Suppressor macrophage treated with lipopolysaccharide for 1 hour (primary cell): Measurements from ENCODE around the gene CGB2.
"Not testable (repeated sequence)": the region's sequence is repeated elsewhere in the genome, so short reads cannot be mapped to it uniquely, and the experiment has no call there.

Experiments
- DNase-seq, 3 donors: peaks; one replicate each; pipeline ENCODE4 v3.0.0-alpha.2; 2020 to 2022

The CGB2 gene

GRCh38 chr19:49011194-49011593 lies 20.5 kb upstream of the CGB2 start:
- DNase-seq: no peak

GRCh38 chr19:49014123-49014869 lies 17.4 kb upstream of the CGB2 start:
- DNase-seq: no peak

- DNase-seq: no peak
Measured at GRCh38 chr19:49014870-49015255, 16.8 kb upstream of the CGB2 start.

GRCh38 chr19:49016067-49016839 lies 15.4 kb upstream of the CGB2 start:
- no peak for DNase-seq

GRCh38 chr19:49017041-49017665 lies 14.5 kb upstream of the CGB2 start, which contains the start of gene LHB:
Gene LHB, minus strand, starts transcription at chr19:49017091. Its CDS starts 10 bp downstream, at chr19:49017081.
- no peak for DNase-seq

GRCh38 chr19:49017666-49018351 lies 13.9 kb upstream of the CGB2 start:
- DNase-seq: peak; percentile 64 to 77 (median 70)

GRCh38 chr19:49018388-49019241 lies 13.1 kb upstream of the CGB2 start:
- DNase-seq: peak in 1 of 3 donors; percentile 26

- peak; percentile 45 to 77 (median 59) for DNase-seq
Measured at GRCh38 chr19:49019242-49019932, 12.3 kb upstream of the CGB2 start.

- no peak for DNase-seq
Measured at GRCh38 chr19:49020342-49020741, 11.3 kb upstream of the CGB2 start.

- peak; percentile 47 to 61 (median 54) for DNase-seq
Measured at GRCh38 chr19:49020931-49021895, 10.5 kb upstream of the CGB2 start.

GRCh38 chr19:49022116-49022515 lies 9.6 kb upstream of the CGB2 start:
- peak; percentile 48 to 62 (median 51) for DNase-seq

- not testable (repeated sequence) for DNase-seq
Measured at GRCh38 chr19:49024233-49024632, 7.5 kb upstream of the CGB2 start, which contains the start of gene CGB3. Gene CGB3, minus strand, starts transcription at chr19:49024333. Its CDS starts 362 bp downstream, at chr19:49023971.

- DNase-seq: not testable (repeated sequence)
Measured at GRCh38 chr19:49025088-49025487, 6.6 kb upstream of the CGB2 start.

- not testable (repeated sequence) for DNase-seq
Measured at GRCh38 chr19:49025599-49025998, 6.1 kb upstream of the CGB2 start.

- DNase-seq: not testable (repeated sequence)
Measured at GRCh38 chr19:49028686-49029085, 3.0 kb upstream of the CGB2 start.

- DNase-seq: not testable (repeated sequence)
Measured at GRCh38 chr19:49029749-49030148, 1.9 kb upstream of the CGB2 start.

- not testable (repeated sequence) for DNase-seq
Measured at GRCh38 chr19:49030323-49030722, 1.4 kb upstream of the CGB2 start.

- peak; percentile 46 to 56 (median 55) for DNase-seq
Measured at GRCh38 chr19:49036815-49037214, 5.1 kb downstream of the CGB2 start, which contains the start of gene CGB1. Gene CGB1, minus strand, starts transcription at chr19:49036895. Its CDS starts 184 bp downstream, at chr19:49036711.

GRCh38 chr19:49038111-49038510 lies 6.4 kb downstream of the CGB2 start:
- not testable (repeated sequence) for DNase-seq
